ENCODE results near the gene CYSTM1. TPM values are rescaled to one million over a fixed set of nuclear protein-coding genes. Genes with fewer than 3 reads are reported as not detected.

The CYSTM1 gene
- total RNA-seq, 1 donor from 2014 or later: 28.1 TPM

DNA sequence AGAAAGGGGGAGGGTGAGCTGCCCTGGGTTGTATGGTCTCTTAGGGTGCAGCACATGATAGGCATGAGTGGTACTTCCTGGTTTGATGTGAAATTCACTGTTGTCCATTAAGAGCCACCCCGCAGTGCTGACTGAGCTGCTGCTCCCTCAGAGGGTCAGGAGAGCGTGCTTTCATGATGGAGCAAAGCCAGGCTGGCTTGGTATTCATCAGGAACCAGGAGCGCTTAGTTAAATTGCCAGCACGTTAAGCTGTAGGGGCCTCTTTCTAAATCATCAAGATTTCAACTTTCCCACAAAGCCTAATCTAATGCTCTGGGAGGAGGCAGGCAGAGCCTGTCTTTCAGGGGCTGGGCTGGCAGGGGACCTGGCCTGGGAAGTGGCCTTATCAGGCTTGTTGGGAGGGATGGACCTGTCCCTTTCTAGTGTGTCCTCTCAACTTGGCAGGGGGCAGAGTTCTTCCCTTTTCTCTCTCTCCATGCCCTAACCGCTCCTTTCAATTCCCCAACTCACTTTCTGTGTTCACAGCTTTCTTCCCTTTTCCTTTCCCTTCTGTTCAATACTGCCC lies 7.9 kb downstream of the CYSTM1 start:
- no peak overlapping the region for H3K4me3 Mint-ChIP-seq (ENCODE audit: low read depth)
- H3K36me3 Mint-ChIP-seq (ENCODE audit: insufficient read depth): peaks cover 1% of the 10 kb centered on the region
- no peaks in the 10 kb centered on the region for H3K9me3 Mint-ChIP-seq (ENCODE audit: low read depth)

DNA sequence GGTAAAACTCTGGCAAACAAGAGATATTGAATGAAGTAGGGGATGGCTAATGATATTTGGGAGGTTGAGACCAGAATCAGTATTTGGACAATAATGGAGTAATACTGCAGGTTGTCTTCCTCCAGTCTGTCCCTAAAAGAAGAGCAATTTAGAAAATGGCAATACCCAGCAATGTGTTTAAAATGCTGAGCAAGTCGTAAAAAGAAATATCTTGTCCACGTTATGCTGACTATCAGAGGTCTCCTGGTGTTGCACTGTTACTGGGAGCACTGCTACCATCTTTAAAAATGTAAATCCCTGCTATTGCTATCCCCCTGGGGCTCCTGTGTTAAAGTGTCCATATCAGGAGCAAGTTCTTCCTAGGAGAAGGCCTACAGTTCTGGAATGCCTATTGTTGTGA lies 10.4 kb downstream of the CYSTM1 start:
- DNase-seq (ENCODE audit: low spot score, unreplicated experiment): no peak
- Mint-ChIP-seq H3K27me3 (no peaks in the 10 kb centered on the region), H3K4me1 (ENCODE audit: low read depth) (peaks cover 12% of the 10 kb centered on the region), H3K9me3 (ENCODE audit: low read depth) (no peaks in the 10 kb centered on the region), H3K36me3 (ENCODE audit: insufficient read depth) (peaks cover 6% of the 10 kb centered on the region), H3K4me3 (ENCODE audit: low read depth) (no peak overlapping the region), H3K27ac (no peak overlapping the region)
- TF ChIP-seq, protein P1, sequence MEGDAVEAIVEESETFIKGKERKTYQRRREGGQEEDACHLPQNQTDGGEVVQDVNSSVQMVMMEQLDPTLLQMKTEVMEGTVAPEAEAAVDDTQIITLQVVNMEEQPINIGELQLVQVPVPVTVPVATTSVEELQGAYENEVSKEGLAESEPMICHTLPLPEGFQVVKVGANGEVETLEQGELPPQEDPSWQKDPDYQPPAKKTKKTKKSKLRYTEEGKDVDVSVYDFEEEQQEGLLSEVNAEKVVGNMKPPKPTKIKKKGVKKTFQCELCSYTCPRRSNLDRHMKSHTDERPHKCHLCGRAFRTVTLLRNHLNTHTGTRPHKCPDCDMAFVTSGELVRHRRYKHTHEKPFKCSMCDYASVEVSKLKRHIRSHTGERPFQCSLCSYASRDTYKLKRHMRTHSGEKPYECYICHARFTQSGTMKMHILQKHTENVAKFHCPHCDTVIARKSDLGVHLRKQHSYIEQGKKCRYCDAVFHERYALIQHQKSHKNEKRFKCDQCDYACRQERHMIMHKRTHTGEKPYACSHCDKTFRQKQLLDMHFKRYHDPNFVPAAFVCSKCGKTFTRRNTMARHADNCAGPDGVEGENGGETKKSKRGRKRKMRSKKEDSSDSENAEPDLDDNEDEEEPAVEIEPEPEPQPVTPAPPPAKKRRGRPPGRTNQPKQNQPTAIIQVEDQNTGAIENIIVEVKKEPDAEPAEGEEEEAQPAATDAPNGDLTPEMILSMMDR (IDR thresholded peaks at IDR 0.05; ENCODE audit: unreplicated experiment): no peak

More for the DNA sequence above, 7.9 kb downstream of the CYSTM1 start:
- Mint-ChIP-seq H3K27ac (no peak overlapping the region), H3K27me3 (no peaks in the 10 kb centered on the region), H3K4me1 (ENCODE audit: low read depth) (peaks cover 11% of the 10 kb centered on the region)
- TF ChIP-seq, protein P1 (IDR thresholded peaks at IDR 0.05; ENCODE audit: unreplicated experiment): no peak
- DNase-seq (ENCODE audit: low spot score, unreplicated experiment): no peak

DNA sequence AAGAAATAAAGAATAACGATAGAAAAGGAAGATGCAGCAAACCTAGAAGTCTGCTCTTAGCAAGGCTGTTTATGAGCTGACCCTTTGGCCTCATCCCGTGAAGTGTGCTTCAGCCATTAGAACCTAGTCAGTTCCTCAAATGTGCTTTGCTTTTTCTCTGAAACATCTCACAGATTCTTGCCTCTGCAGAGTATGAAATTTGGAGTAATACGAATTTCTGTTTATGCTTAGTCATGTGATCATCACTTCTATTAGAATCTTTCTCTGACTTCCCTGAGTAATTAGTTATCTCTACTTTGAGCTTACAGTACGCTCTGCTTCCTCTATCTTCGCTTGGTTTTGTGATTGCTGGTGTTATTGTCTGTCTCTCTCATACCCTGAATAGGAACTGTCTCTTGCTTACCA lies 11.3 kb downstream of the CYSTM1 start:
- TF ChIP-seq, protein P1 (IDR thresholded peaks at IDR 0.05; ENCODE audit: unreplicated experiment): no peak

DNA sequence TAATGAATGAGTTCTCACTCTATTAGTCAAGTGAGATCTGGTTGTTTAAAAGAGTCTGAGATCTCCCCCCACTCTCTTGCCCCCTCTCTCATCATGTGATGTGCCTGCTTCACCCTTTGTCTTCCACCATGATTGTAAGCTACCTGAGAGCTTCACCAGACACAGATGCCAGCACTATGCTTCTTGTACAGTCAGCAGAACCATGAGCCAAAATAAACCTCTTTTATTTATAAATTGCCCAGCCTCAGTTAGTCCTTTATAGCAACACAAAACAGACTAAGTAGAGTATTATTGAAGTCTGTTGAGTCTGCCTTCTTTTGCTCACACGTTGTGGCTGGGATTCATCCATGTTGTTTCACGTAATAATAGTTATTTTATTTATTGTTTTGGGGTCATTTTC lies 14.3 kb downstream of the CYSTM1 start:
- no peak overlapping the region for H3K27ac Mint-ChIP-seq

More for the DNA sequence above, 11.3 kb downstream of the CYSTM1 start:
- Mint-ChIP-seq H3K9me3 (ENCODE audit: low read depth) (no peaks in the 10 kb centered on the region), H3K4me3 (ENCODE audit: low read depth) (no peak overlapping the region), H3K27me3 (no peaks in the 10 kb centered on the region), H3K27ac (no peak overlapping the region), H3K36me3 (ENCODE audit: insufficient read depth) (peaks cover 6% of the 10 kb centered on the region), H3K4me1 (ENCODE audit: low read depth) (peaks cover 13% of the 10 kb centered on the region)
- DNase-seq (ENCODE audit: low spot score, unreplicated experiment): no peak

DNA sequence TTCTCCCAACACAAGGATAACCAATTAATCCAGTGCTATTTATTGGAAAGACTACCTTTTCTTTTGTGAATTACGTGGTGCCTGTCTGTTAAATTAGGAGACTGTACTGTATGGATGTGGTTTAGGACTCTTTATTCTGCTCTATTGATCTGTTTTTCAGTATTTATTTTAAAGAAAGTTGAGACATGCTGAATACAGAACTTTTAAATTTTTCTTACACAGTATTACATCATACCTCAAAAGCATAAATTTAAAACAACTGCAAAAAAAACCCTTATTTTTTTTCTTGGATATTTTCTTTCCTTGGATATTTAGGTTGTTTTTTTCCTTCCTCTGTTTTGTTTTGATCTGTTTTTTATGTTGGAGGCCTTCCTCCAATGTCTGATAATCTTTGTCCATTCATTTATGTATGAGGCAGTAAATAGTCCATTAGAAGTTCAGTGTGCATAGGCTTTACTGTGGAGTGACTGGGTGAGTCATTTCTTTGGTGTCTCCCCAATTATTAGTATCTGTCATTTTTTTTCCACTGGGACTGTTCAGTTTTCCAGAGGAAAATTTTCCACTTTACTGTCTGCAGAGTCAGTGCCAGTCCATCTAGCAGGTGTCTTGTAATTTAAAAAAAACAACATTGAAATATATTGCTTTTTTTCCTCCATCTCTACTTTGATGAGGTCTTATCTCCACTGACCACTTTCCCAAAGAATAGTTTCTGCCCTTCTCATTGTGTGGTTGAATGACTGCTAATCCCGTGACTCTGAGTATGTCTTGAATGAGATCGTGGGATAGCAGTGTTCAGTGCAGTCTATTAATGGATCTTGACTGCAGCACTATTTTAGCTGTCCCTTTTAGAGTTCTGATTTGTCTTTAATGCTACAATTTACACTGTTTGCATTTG lies 15.2 kb downstream of the CYSTM1 start:
- H3K27ac Mint-ChIP-seq: no peak overlapping the region
- DNase-seq (ENCODE audit: low spot score, unreplicated experiment): no peak
- no peaks in the 10 kb centered on the region for H3K9me3 Mint-ChIP-seq (ENCODE audit: low read depth)
- H3K4me1 Mint-ChIP-seq (ENCODE audit: low read depth): peaks cover 28% of the 10 kb centered on the region
- peaks cover 8% of the 10 kb centered on the region for H3K36me3 Mint-ChIP-seq (ENCODE audit: insufficient read depth)
- no peaks in the 10 kb centered on the region for H3K27me3 Mint-ChIP-seq
- no peak overlapping the region for H3K4me3 Mint-ChIP-seq (ENCODE audit: low read depth)
- TF ChIP-seq, protein P1 (IDR thresholded peaks at IDR 0.05; ENCODE audit: unreplicated experiment): no peak

More for the DNA sequence above, 14.3 kb downstream of the CYSTM1 start:
- Mint-ChIP-seq H3K27me3 (no peaks in the 10 kb centered on the region), H3K4me3 (ENCODE audit: low read depth) (no peak overlapping the region), H3K4me1 (ENCODE audit: low read depth) (peaks cover 28% of the 10 kb centered on the region), H3K9me3 (ENCODE audit: low read depth) (no peaks in the 10 kb centered on the region), H3K36me3 (ENCODE audit: insufficient read depth) (peaks cover 6% of the 10 kb centered on the region)
- no peak for DNase-seq (ENCODE audit: low spot score, unreplicated experiment)
- TF ChIP-seq, protein P1 (IDR thresholded peaks at IDR 0.05; ENCODE audit: unreplicated experiment): no peak

Data from progenitor cell of endocrine pancreas (in vitro differentiated cells).